Karpas-422 (cell line): ENCODE measurements around the gene SVOPL. TPM values are rescaled to one million over a fixed set of nuclear protein-coding genes. Genes with fewer than 3 reads are reported as not detected.

ENCODE experiments used
- DNase-seq: peaks from one replicate; pipeline ENCODE4 v3.0.0-alpha.2; 2015
- H2AFZ ChIP-seq: fragments of 200-600 bp; sonication (generic); 2 replicates; pipeline ENCODE4 v1.6.1; 2014; ENCODE audit warnings: antibody characterized with exemption, low read length, mixed read lengths
- H3K27ac ChIP-seq: fragments of 200-600 bp; sonication (generic); 2 replicates; pipeline ENCODE4 v1.5.1; 2014; ENCODE audit warnings: mild to moderate bottlenecking, low read length, moderate library complexity
- H3K27me3 ChIP-seq: fragments of 200-600 bp; sonication (generic); 2 replicates; pipeline ENCODE4 v1.6.1; 2014; ENCODE audit warnings: low read length, mixed read lengths
- H3K36me3 ChIP-seq: fragments of 200-600 bp; sonication (generic); 2 replicates; pipeline ENCODE4 v1.6.1; 2014; ENCODE audit warnings: low read length, mixed read lengths; ENCODE audit not compliant: insufficient read depth
- H3K4me1 ChIP-seq: fragments of 200-600 bp; sonication (generic); 2 replicates; pipeline ENCODE4 v1.6.1; 2014; ENCODE audit warnings: mild to moderate bottlenecking, low read length, mixed read lengths
- H3K4me2 ChIP-seq: fragments of 200-600 bp; sonication (generic); 2 replicates; pipeline ENCODE4 v1.6.1; 2014; ENCODE audit warnings: low read length, low read depth, mild to moderate bottlenecking; ENCODE audit not compliant: poor library complexity, severe bottlenecking
- H3K4me3 ChIP-seq: fragments of 200-600 bp; sonication (generic); 2 replicates; pipeline ENCODE4 v1.5.1; 2014; ENCODE audit warnings: mild to moderate bottlenecking, antibody characterized with exemption, low read length, mixed read lengths
- H3K79me2 ChIP-seq: fragments of 200-600 bp; sonication (generic); 2 replicates; pipeline ENCODE4 v1.6.1; 2014; ENCODE audit warnings: mild to moderate bottlenecking, low read length, mixed read lengths
- H3K9ac ChIP-seq: fragments of 200-600 bp; sonication (generic); 2 replicates; pipeline ENCODE4 v1.6.0; 2014; ENCODE audit warnings: low read length
- H3K9me2 ChIP-seq: fragments of 200-600 bp; sonication (generic), shearing (Covaris generic); replicated peaks from 2 replicates; pipeline ENCODE4 v1.6.0; 2014; ENCODE audit warnings: mild to moderate bottlenecking, low read length, moderate library complexity; ENCODE audit not compliant: insufficient read depth
- H3K9me3 ChIP-seq: fragments of 300-700, 200-600 bp; sonication (generic); 2 replicates; pipeline ENCODE4 v1.6.1; 2014; ENCODE audit warnings: low read length, mixed read lengths
- H4K20me1 ChIP-seq: fragments of 200-600 bp; sonication (generic); 2 replicates; pipeline ENCODE4 v1.6.1; 2014; ENCODE audit warnings: mild to moderate bottlenecking, antibody characterized with exemption, low read length, low read depth; ENCODE audit not compliant: insufficient read depth
- total RNA-seq: library from RNA; depleted of rRNA; stranded (reverse); fragments of >200 nt; shearing (Covaris generic); gene quantifications from 2 replicates; pipeline ENCODE4 v1.2.3, GENCODE V29; 2014; ENCODE audit warnings: low replicate concordance

The SVOPL gene
- total RNA-seq, 1 experiment from 2014 or later, result not detected

DNA sequence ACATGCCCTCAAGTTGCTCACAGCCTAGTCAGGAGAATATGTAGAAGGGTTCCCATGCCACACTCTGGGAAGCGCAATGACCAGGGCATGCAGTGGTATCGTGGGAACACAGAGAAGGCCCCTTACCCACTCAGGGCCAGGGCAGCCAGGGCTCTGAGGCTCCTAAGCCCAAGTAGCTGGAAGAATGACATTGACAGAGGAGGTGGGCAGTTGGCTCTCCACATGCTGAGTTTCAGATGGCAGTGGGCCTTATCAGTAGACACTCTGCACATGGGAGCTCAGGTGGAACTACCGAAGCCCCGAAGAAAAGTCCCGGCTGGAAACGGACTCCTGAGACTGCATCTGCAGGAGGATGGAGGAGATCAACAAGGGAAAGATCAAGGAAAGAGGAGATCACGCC, 15.7 kb upstream of the SVOPL start:
- H4K20me1 ChIP-seq, result no peaks in the 10 kb centered on the region
- no peaks in the 10 kb centered on the region for H3K4me1 ChIP-seq
- no peaks in the 10 kb centered on the region for H3K36me3 ChIP-seq
- no peak overlapping the region for H2AFZ ChIP-seq
- no peaks in the 10 kb centered on the region for H3K9me2 ChIP-seq
- no peak for DNase-seq
- no peak overlapping the region for H3K27ac ChIP-seq
- no peaks in the 10 kb centered on the region for H3K9me3 ChIP-seq
- no peaks in the 10 kb centered on the region for H3K79me2 ChIP-seq
- H3K27me3 ChIP-seq, result no peaks in the 10 kb centered on the region
- no peak overlapping the region for H3K4me3 ChIP-seq
- H3K4me2 ChIP-seq, result no peak overlapping the region
- no peak overlapping the region for H3K9ac ChIP-seq

DNA sequence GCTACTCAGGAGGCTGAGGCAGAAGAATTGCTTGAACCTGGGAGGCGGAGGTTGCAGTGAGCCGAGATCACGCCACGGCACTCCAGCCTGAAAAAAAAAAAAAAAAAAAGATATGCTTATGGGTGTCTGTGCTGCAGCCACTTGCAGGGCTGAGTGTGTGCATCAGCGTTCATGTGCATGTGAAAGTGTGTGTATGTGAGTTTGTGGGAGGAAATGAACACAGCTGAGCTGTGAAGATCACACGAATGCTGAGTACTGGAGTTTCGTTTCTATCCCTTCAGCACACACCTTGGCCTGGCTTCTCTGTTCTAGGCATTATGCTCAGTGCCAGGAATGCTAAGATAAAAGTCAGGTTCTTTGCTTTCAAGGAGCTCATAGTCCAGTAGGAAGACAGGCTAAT, 12.0 kb upstream of the SVOPL start:
- DNase-seq, result no peak
- Histone ChIP-seq H3K9me2 (no peaks in the 10 kb centered on the region), H3K4me3 (no peak overlapping the region), H3K36me3 (no peaks in the 10 kb centered on the region), H3K27ac (no peak overlapping the region), H3K9ac (no peak overlapping the region), H3K79me2 (no peaks in the 10 kb centered on the region), H3K27me3 (no peaks in the 10 kb centered on the region), H3K4me1 (no peaks in the 10 kb centered on the region), H3K4me2 (no peak overlapping the region), H2AFZ (no peak overlapping the region), H3K9me3 (no peaks in the 10 kb centered on the region), H4K20me1 (no peaks in the 10 kb centered on the region)

DNA sequence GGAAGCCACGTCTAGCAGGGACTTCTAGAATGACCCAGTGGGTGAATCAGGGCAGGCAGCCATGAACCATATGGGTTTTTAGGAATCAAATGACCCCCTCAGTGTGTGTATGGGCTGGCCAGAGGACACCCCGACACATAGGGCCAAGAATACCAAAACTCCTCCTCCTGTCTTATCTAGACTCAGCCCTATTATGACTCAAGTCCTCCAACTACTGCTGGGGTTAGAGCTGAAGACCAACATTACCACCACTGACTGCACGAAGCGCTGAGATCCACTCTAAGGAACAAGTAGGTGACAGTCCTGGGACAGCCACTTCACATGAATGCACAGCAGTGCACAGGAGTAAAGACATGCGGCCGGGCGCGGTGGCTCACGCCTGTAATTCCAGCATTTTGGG, 11.5 kb upstream of the SVOPL start:
- H3K4me1 ChIP-seq, result no peaks in the 10 kb centered on the region
- no peaks in the 10 kb centered on the region for H3K79me2 ChIP-seq
- no peaks in the 10 kb centered on the region for H3K27me3 ChIP-seq
- no peak overlapping the region for H3K9ac ChIP-seq
- no peak overlapping the region for H3K27ac ChIP-seq
- no peak overlapping the region for H2AFZ ChIP-seq
- H3K36me3 ChIP-seq, result no peaks in the 10 kb centered on the region
- no peak overlapping the region for H3K4me3 ChIP-seq
- H4K20me1 ChIP-seq, result no peaks in the 10 kb centered on the region
- H3K9me3 ChIP-seq, result no peaks in the 10 kb centered on the region
- H3K4me2 ChIP-seq, result no peak overlapping the region
- no peaks in the 10 kb centered on the region for H3K9me2 ChIP-seq
- no peak for DNase-seq

DNA sequence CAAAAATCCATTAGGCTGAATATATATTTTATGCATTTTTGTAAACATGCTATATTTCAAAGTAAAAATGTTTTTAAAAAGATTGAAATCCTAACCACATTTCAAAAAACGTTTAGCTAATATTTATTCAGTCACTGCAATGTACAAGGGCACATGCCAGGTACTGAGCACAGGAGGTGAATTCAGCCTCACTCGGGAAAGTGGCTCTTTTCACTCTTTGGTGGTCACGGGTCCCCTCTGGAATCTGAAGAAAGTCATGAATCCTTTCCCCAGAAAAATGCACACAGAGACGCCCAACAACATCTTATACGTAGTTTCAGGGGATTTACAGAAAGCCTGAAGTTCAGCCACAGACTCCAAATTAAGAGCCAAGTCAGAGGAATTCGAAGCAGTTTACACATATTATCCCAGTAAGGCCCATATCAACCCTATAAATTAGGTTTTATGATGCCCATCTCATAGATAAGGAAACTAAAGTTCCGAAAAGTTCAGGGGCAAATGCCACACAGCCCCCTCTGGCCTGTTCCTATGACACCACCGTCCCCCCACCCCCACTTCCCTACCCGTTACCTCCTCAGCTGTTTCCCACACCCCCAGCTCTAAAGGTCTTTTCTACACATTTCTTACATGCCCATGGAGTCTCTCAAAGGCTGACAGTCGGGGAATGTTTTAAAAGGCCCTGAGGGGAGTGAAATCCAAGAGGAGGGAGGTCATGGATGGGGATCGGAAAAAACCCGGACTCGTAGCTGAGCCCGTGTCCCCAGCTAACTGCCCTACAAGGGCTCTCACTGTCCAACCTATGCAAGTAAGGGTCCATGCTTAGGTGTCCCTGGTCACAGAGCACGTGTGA, 9.6 kb upstream of the SVOPL start:
- no peaks in the 10 kb centered on the region for H3K79me2 ChIP-seq
- DNase-seq, result no peak
- no peaks in the 10 kb centered on the region for H3K4me1 ChIP-seq
- no peak overlapping the region for H2AFZ ChIP-seq
- no peak overlapping the region for H3K4me2 ChIP-seq
- H3K4me3 ChIP-seq, result no peak overlapping the region
- H4K20me1 ChIP-seq, result no peaks in the 10 kb centered on the region
- no peak overlapping the region for H3K27ac ChIP-seq
- no peaks in the 10 kb centered on the region for H3K27me3 ChIP-seq
- no peaks in the 10 kb centered on the region for H3K9me2 ChIP-seq
- H3K36me3 ChIP-seq, result no peaks in the 10 kb centered on the region
- H3K9me3 ChIP-seq, result no peaks in the 10 kb centered on the region
- H3K9ac ChIP-seq, result no peak overlapping the region

DNA sequence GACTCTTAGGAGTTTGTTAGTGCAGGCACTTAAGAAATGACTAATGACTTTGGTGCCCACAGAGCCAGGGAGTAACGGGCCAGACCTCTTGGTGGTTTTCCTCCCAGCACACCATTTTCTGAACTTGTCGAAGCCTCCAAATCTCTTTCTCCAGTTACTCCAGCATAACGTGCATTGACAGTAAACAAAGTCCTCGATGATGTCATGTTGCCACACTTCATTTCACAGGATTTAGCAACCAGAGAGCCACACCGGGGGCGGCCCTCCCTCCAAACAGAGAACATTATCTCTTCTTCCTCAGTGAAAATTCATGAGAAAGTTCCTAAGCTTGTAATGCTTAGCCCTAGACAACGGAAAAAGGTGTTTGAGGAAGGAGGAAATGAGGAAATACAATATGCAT, 4.0 kb upstream of the SVOPL start:
- no peaks in the 10 kb centered on the region for H3K27me3 ChIP-seq
- no peaks in the 10 kb centered on the region for H3K9me3 ChIP-seq
- H3K36me3 ChIP-seq, result no peaks in the 10 kb centered on the region
- DNase-seq, result no peak
- H3K27ac ChIP-seq, result no peak overlapping the region
- H3K79me2 ChIP-seq, result no peaks in the 10 kb centered on the region
- H3K9ac ChIP-seq, result no peak overlapping the region
- no peaks in the 10 kb centered on the region for H3K4me1 ChIP-seq
- H3K4me2 ChIP-seq, result no peak overlapping the region
- no peak overlapping the region for H3K4me3 ChIP-seq
- H4K20me1 ChIP-seq, result no peaks in the 10 kb centered on the region
- H2AFZ ChIP-seq, result no peak overlapping the region
- H3K9me2 ChIP-seq, result no peaks in the 10 kb centered on the region

DNA sequence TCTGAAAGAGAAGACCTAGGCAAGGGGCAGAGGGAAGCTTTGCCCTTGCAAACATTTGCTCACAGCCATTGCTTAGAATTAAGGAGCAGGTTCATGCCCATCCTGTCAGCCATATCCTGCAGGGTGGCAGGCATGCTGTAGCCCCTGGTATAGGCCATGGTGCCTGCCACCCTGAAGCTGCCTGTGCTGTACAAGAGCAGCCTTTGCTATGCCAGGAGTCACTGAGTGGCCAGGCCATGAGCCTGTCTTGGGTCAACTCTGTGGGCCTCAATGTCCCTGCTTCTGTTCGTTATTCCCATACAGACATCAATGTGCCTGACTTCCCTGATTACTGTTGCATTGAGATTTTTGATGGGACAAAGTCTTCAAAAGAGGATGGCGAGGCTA, 368 bp upstream of the SVOPL start:
- H3K27ac ChIP-seq, result no peak overlapping the region
- H3K79me2 ChIP-seq, result no peaks in the 10 kb centered on the region
- H3K4me1 ChIP-seq, result no peaks in the 10 kb centered on the region
- no peaks in the 10 kb centered on the region for H3K36me3 ChIP-seq
- no peak overlapping the region for H2AFZ ChIP-seq
- H3K9me3 ChIP-seq, result no peaks in the 10 kb centered on the region
- no peaks in the 10 kb centered on the region for H3K9me2 ChIP-seq
- no peak for DNase-seq
- no peaks in the 10 kb centered on the region for H4K20me1 ChIP-seq
- no peak overlapping the region for H3K9ac ChIP-seq
- no peak overlapping the region for H3K4me2 ChIP-seq
- no peak overlapping the region for H3K4me3 ChIP-seq
- H3K27me3 ChIP-seq, result no peaks in the 10 kb centered on the region

DNA sequence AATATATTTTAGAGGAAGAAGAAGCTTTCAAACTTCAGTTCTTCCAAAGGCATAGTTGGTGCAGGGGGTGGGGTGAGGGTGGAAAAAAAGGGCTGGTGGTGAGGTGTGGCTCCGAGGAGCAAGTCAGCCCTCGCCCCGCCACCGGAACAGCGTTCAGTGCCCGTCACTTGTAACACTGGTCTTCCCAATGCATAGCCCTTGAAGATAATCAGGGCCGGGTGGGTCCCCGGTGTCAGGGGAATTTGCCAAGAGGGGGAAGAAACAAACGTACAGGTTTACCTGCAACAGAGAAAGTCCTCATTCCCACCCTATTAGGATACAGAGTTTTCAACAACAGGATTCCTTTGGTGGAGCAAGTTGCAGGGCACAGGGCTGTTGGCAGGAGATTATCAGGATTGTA, 1.5 kb downstream of the SVOPL start:
- Histone ChIP-seq H3K9me3 (no peaks in the 10 kb centered on the region), H2AFZ (no peak overlapping the region), H3K9me2 (no peaks in the 10 kb centered on the region), H4K20me1 (no peaks in the 10 kb centered on the region), H3K4me3 (no peak overlapping the region), H3K79me2 (no peaks in the 10 kb centered on the region), H3K9ac (no peak overlapping the region), H3K4me2 (no peak overlapping the region), H3K4me1 (no peaks in the 10 kb centered on the region), H3K27me3 (no peaks in the 10 kb centered on the region), H3K36me3 (no peaks in the 10 kb centered on the region), H3K27ac (no peak overlapping the region)
- DNase-seq, result no peak

DNA sequence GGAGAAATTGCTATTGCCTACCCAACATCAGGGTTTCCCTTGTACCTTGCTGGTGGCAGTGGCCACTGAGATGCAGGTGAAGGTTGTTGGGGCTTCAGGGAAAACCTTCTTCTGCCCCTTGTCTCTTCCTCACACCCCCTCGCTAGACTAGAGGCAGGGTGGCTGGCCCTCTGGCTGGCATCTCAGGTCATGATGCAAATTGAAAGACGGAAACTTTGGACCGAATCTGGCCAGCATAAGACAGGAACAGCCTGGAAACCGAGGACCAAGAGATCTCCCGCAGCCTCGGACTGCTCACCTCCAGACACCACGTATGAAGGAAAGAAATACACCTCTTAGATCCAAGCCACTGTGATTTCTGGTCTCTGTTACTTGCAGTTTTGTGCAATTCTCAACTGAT, 2.9 kb downstream of the SVOPL start:
- H3K9me3 ChIP-seq, result no peaks in the 10 kb centered on the region
- H3K9ac ChIP-seq, result no peak overlapping the region
- H2AFZ ChIP-seq, result no peak overlapping the region
- H3K27me3 ChIP-seq, result no peaks in the 10 kb centered on the region
- no peaks in the 10 kb centered on the region for H3K9me2 ChIP-seq
- no peaks in the 10 kb centered on the region for H3K4me1 ChIP-seq
- no peak overlapping the region for H3K4me2 ChIP-seq
- H3K4me3 ChIP-seq, result no peak overlapping the region
- no peaks in the 10 kb centered on the region for H3K79me2 ChIP-seq
- no peak for DNase-seq
- no peaks in the 10 kb centered on the region for H4K20me1 ChIP-seq
- no peaks in the 10 kb centered on the region for H3K36me3 ChIP-seq
- no peak overlapping the region for H3K27ac ChIP-seq
